Mucosa of descending colon (tissue), 3 donors: ENCODE measurements around the gene EFHC2. TPM values are rescaled to one million over a fixed set of nuclear protein-coding genes. Genes with fewer than 3 reads are reported as not detected.

Source experiments
- ATAC-seq: fragments of 200-7000 bp; cut with Tn5 transposase; one replicate; pipeline ENCODE4 v1.9.1; 2020; ENCODE audit warnings: mild to moderate bottlenecking, moderate library complexity
- DNase-seq, 3 donors: peaks; one replicate each; pipeline ENCODE4 v3.0.0-alpha.2; 2020
- H3K36me3 ChIP-seq: fragments of 200-600 bp; one replicate; pipeline ENCODE4 v1.8.0; 2021; ENCODE audit warnings: low read depth, mild to moderate bottlenecking
- H3K4me1 ChIP-seq: fragments of 200-600 bp; one replicate; pipeline ENCODE4 v1.8.0; 2021; ENCODE audit warnings: low read depth, mild to moderate bottlenecking
- H3K4me3 ChIP-seq: fragments of 200-600 bp; one replicate; pipeline ENCODE4 v1.8.0; 2021; ENCODE audit warnings: mild to moderate bottlenecking
- H3K9me3 ChIP-seq: fragments of 200-600 bp; one replicate; pipeline ENCODE4 v1.8.0; 2021; ENCODE audit warnings: mild to moderate bottlenecking
- intact Hi-C, 2 donors: fragments of 100-400 bp; cut with DNase I in 1 of 2; cut with micrococcal nuclease in 1 of 2; formaldehyde crosslinking; loops; one replicate each; pipeline versions ENCODE4 v1.11.0 to v1.11.1; 2022; cut with DNase I, micrococcal nuclease
- total RNA-seq, 3 donors: library from RNA; stranded (reverse); fragmentation: NEBNext Ultra II Directional in 2 of 3; extraction: Animal tissue kit (Norgen Biotek cat#: 25700) in 2 of 3; gene quantifications; one replicate each; pipeline versions ENCODE4 v1.2.1 to v1.2.4, GENCODE V29; 2021 to 2023
- TF ChIP-seq, protein P1 (sequence below): fragments of 200-600 bp; IDR thresholded peaks from one replicate; pipeline ENCODE4 v1.8.0; 2022; ENCODE audit warnings: antibody characterized with exemption, mild to moderate bottlenecking
- donor health status: DM: no; HTN: no; CAD: no; lungs with moderate emphysema.
- donor health status: DM: no; HTN: no; CAD: no.
- donor health status: DM: no; HTN: yes; CAD: no.

EFHC2 gene
- total RNA-seq, 3 donors from 2014 or later, result 0.78 to 3.0 (median 1.9) TPM

DNA sequence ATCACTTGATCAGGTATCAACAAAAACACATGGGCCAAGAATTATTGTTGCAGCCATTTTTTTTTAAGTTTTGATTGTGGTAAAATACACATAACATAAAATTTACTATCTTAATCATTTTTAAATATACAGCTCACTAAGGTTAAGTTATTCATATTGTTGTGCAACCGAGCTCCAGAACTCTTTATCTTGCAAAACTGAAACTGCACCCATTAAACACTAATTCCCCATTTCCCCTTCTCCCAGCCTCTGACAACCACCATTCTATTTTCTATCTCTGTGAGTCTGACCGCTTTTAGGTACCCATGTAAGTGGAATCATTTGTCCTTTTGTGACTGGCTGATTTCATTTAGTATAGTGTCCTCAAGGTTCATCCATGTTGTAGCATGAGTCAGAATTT lies 244.1 kb downstream of the EFHC2 start:
- Histone ChIP-seq H3K36me3 (no peaks in the 10 kb centered on the region), H3K4me3 (no peak overlapping the region), H3K4me1 (no peaks in the 10 kb centered on the region), H3K9me3 (no peaks in the 10 kb centered on the region)
- ATAC-seq (no peak), DNase-seq (no peak)
- TF ChIP-seq, protein P1, sequence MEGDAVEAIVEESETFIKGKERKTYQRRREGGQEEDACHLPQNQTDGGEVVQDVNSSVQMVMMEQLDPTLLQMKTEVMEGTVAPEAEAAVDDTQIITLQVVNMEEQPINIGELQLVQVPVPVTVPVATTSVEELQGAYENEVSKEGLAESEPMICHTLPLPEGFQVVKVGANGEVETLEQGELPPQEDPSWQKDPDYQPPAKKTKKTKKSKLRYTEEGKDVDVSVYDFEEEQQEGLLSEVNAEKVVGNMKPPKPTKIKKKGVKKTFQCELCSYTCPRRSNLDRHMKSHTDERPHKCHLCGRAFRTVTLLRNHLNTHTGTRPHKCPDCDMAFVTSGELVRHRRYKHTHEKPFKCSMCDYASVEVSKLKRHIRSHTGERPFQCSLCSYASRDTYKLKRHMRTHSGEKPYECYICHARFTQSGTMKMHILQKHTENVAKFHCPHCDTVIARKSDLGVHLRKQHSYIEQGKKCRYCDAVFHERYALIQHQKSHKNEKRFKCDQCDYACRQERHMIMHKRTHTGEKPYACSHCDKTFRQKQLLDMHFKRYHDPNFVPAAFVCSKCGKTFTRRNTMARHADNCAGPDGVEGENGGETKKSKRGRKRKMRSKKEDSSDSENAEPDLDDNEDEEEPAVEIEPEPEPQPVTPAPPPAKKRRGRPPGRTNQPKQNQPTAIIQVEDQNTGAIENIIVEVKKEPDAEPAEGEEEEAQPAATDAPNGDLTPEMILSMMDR, result no peak
- intact Hi-C loops, result no loop called here

Other genes with a start within 250 kb of the EFHC2 start
- gene FUNDC1, start 199.2 kb upstream of the EFHC2 start, total RNA-seq, result 10 to 100 TPM in 1 of 3 donors, 1 to 10 TPM in 2; 6.6 to 13.6 (median 7.9) TPM